ENCODE measurements around the gene TMEM38A.
A peak's percentile ranks its signal among the peaks of the same experiment; 100 is the strongest.
"Not testable (repeated sequence)": the region's sequence is repeated elsewhere in the genome, so short reads cannot be mapped to it uniquely, and the experiment has no call there.

Gene TMEM38A

GRCh38 chr19:16638666-16639065 is 22.3 kb upstream of the TMEM38A start:
- DNase-seq = no peak

- DNase-seq = no peak
These were observed 20.0 kb upstream of the TMEM38A start for GRCh38 chr19:16640951-16641350.

- DNase-seq = no peak
These were observed 19.2 kb upstream of the TMEM38A start for GRCh38 chr19:16641695-16642094.

GRCh38 chr19:16645140-16645539 is 15.8 kb upstream of the TMEM38A start:
- DNase-seq = no peak

- DNase-seq = no peak
These were observed 11.2 kb upstream of the TMEM38A start for GRCh38 chr19:16649734-16650133.

- no peak for DNase-seq
These were observed 10.1 kb upstream of the TMEM38A start for GRCh38 chr19:16650821-16651220.

GRCh38 chr19:16651421-16652188 is 9.3 kb upstream of the TMEM38A start:
- not testable (repeated sequence) for DNase-seq

- no peak for DNase-seq
These were observed 8.1 kb upstream of the TMEM38A start for GRCh38 chr19:16652854-16653253.

- no peak for DNase-seq
These were observed 6.8 kb upstream of the TMEM38A start for GRCh38 chr19:16654140-16654539.

- DNase-seq = no peak
These were observed 6.3 kb upstream of the TMEM38A start for GRCh38 chr19:16654627-16655026.

GRCh38 chr19:16655727-16656126 is 5.2 kb upstream of the TMEM38A start:
- no peak for DNase-seq

- no peak for DNase-seq
These were observed 3.6 kb upstream of the TMEM38A start for GRCh38 chr19:16657384-16657783.

GRCh38 chr19:16659464-16659831 is 1.5 kb upstream of the TMEM38A start:
- DNase-seq = no peak

GRCh38 chr19:16659832-16660708 is 869 bp upstream of the TMEM38A start, which contains the start of gene SMIM7:
Gene SMIM7, minus strand, starts transcription at chr19:16660144. Its CDS starts 34 bp downstream, at chr19:16660110.
- peak; percentile 97 for DNase-seq

GRCh38 chr19:16661480-16662034 is 618 bp downstream of the TMEM38A start:
- DNase-seq = no peak

- DNase-seq = no peak
These were observed 7.2 kb downstream of the TMEM38A start for GRCh38 chr19:16668176-16668575.

GRCh38 chr19:16668702-16669101 is 7.8 kb downstream of the TMEM38A start:
- DNase-seq = not testable (repeated sequence)

- no peak for DNase-seq
These were observed 9.4 kb downstream of the TMEM38A start for GRCh38 chr19:16670291-16670690.

- DNase-seq = no peak
These were observed 10.8 kb downstream of the TMEM38A start for GRCh38 chr19:16671652-16672274.

- no peak for DNase-seq
These were observed 12.3 kb downstream of the TMEM38A start for GRCh38 chr19:16673231-16673630.

GRCh38 chr19:16673839-16674238 is 12.9 kb downstream of the TMEM38A start:
- not testable (repeated sequence) for DNase-seq

GRCh38 chr19:16676101-16676798 is 15.3 kb downstream of the TMEM38A start:
- no peak for DNase-seq

- no peak for DNase-seq
These were observed 16.1 kb downstream of the TMEM38A start for GRCh38 chr19:16677055-16677454.

All from DMS153 (cell line).